ENCODE data around the gene LRRC27.
"Not testable (repeated sequence)": the region's sequence is repeated elsewhere in the genome, so short reads cannot be mapped to it uniquely, and the experiment has no call there.

LRRC27 gene

GRCh38 chr10:132301371-132302330 lies 30.3 kb upstream of the LRRC27 start:
- no peak for DNase-seq

DNA sequence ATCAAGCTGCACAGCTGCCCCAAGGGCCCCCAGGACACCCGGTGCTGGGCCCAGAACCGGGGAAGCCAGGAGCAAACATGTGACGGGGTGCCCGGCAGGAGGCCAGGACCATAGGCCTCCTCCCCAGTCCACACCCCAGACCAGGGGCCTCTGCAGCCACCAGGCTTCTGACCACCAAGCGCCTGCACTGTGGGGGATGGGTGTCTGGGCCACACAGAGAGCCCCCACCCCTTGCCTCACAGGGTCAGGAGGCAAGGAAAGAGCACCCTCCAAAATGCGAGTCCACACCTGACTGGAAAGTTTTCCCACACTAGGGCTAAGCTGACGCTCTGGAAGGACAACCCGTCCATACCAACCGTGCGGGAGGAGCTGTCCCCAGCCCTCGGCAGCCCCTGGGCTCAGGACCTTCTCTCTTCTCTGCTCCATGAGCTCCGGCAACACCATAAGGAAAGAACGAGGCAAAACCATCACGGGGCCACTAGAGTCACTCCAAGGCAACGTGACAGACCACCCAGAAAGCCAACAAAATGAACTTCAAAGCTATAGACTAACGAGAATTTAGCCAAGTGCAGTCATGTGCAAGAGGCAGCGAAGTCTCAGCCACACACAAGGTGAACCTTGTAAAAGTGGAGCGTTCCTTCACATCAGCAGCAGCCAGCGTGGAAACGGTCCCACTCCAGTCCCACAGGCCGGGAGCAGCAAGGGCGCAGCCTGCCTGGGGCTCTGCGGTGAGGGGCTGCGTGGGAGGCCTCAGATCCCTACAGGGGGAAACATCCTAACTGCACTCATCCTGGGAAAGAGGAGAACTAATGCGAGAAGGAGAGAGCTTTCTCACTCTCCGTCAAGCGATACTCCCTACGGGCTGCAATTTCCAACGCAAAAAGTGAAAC lies 29.3 kb upstream of the LRRC27 start:
- DNase-seq, result no peak

- no peak for DNase-seq
Observed at GRCh38 chr10:132303361-132304115, 28.5 kb upstream of the LRRC27 start.

GRCh38 chr10:132304756-132305509 lies 27.1 kb upstream of the LRRC27 start:
- DNase-seq, result no peak

- no peak for DNase-seq
Observed at GRCh38 chr10:132305654-132306342, 26.2 kb upstream of the LRRC27 start.

DNA sequence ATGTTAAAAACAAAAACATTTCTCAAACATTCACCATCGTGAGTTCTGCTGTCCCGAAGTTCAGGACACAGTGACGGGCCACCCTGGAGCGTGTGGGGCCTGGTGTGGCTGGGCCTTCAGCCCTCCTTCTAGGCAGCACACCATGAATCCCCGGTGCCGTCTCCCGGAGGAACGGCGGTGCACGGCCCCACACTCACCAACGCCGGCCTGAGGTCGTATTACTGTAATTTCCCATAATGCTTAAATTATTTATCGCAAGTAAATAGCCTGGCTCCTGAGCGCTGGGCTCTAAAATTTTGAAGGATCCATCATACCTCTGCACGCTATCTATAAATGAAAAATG lies 25.7 kb upstream of the LRRC27 start:
- DNase-seq, result no peak

GRCh38 chr10:132306864-132307751 lies 24.9 kb upstream of the LRRC27 start:
- DNase-seq, result no peak

DNA sequence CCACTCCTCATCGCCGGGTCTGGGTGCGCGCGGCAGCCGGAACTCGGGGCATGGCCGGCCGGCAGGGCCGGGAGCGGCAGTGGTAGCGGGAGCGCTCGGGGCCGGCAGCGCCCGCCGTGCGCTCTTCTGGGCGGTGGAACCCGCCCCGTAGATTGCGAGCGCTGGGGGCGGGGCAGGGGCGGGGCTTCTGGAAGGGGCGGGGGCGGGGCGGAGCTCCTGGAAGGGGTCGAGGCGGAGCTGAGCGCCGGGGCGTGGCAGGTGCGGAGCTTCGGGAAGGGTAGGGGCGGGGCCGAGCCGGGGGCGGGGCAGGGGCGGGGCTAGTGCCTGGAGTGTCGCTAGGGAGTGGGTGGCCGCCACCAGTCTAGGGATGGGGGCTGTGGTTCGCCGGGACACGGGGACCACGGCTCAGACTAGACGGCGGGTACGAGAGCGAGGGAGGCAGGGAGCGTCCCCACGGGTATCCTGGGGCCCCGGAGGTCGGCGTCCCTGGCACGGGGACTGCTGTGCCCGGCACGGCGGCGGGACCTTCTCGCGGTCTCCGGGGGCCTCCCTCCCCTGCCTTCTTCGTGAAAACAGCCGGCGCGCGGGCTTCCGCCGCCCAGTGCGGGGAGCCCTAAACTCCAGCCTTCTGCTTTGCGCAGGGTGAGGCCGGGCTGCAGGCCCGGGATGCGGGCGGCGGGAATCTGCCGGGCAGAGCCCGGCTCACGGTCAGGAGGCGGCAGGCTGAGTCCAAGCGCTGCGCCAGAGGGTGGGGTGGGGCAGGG lies 24.0 kb upstream of the LRRC27 start, which contains the start of gene STK32C:
Gene STK32C (minus strand): TSS at position 128 of the 764 bp plus-strand sequence. CDS start 117 bp downstream, at position 11.
- peak; percentile 73 for DNase-seq

- DNase-seq, result no peak
Observed at GRCh38 chr10:132308587-132309470, 23.2 kb upstream of the LRRC27 start.

- DNase-seq, result no peak
Observed at GRCh38 chr10:132309471-132309865, 22.5 kb upstream of the LRRC27 start.

DNA sequence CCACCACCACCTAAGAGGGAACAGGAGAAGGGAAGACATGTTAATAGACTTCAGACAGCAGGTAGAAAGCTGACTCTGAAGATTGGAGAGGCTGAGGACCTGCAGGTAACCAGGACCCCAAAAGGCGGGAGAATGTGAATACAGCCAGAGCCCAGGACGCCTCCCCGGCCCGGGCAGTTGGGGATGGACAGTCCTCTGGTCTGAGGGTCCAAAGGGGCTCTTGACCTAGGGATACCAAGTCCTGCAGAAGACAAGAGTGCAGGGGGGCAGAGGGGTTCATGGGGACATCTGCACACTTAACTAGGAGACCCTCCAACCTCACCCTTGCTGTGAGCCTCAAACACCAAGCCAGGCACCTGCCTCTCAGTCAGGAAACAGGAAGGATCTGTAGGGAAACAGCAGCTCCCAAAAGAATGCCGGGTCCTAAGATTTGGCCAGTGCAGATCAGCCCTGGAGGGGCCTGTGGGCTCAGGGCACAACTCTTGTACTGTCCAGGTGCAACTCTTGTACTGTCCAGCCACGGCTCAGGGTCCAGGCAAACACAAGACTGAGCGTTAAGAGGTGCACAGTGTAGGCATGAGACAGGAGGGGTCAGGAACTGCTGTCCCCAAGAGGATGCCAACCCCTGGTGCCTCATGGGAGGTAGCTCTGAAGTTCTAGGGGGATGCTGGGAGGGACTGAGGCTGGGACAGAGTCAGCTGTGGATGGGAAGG lies 22.0 kb upstream of the LRRC27 start:
- DNase-seq, result no peak

DNA sequence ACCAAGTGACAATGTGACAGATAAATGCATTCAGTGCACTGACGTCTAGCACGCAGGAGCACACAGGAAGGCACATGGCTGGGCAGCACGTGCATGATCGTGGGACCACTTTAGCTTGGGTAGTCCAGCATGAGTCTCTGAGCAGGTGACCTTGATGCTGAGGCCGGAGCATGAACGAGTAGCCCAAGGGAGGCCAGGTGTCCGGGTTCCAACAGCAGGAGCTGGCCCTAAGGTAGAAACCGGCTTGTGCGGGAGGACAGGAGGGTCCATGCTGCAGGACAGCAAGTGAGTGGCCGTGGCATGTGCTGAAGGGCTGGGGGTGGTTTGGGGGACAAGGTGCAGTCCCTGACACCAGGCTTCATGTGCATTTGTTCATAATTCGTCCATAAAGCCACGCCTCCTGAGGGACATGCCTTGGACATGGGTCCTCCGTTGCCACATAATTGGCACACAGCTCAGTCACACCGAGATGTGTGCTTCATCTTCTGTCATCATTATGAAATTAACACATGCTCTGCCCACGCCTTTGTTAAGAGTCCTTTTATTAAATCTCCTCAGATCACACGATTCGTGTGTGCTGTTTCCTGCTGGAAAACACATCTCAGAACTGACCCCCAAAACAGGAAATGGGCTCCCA lies 21.2 kb upstream of the LRRC27 start:
- no peak for DNase-seq

GRCh38 chr10:132311338-132311939 lies 20.6 kb upstream of the LRRC27 start:
- no peak for DNase-seq

DNA sequence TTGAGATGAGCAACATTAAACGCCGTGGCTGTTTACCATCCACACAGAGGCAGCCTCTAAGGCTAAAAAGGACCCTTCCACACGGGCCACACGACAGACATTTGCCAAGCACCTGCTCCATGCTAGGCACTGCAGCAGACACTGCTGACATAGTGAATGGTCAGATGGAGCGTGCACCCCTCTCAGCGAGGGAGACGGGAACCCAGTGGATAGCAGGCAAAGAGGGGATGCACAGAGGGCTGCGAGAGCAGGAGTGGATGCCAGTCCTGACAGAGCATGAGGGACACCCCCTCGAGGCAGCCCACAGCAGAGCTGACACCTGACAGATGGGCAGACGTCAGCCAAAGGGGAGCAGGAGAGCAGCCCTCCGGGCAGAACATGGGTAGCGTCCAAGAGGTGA lies 18.7 kb upstream of the LRRC27 start:
- no peak for DNase-seq

DNA sequence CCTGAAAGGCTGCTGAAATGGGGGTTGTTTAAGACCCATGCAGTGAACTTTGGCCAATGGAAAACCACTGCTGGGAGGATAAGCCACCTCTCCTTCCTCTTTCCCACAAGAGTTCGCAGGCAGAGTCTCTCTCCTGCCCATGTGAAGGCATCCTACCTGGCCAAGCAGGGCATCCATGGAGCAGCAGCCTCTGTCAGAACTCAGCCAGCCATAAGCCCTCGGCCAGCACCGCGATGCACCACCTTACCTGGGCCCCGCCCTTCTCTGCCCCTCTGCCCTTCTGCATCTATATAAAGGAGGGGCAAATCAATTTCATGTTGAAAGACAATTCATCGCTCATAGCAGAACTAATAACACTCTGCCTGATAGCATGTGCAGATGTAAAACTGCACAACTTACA lies 18.1 kb upstream of the LRRC27 start:
- no peak for DNase-seq

DNA sequence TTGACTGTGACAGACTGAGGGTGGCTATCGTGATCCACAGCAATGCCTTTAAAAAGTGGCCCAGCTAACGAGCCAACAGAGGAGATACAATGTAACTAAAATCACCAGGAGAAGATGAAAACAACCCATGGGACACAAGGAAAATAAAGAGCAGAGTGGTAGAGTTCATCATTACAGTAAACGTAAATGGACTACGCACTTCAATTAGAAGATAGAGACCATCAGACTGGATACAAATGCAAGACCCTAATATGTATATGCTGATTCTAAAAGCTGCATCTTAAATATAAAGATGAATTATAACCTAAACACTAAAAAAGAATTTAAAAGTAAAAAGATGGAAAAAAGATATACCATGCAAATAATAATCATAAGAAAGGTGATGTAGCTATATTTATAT lies 17.7 kb upstream of the LRRC27 start:
- no peak for DNase-seq

DNA sequence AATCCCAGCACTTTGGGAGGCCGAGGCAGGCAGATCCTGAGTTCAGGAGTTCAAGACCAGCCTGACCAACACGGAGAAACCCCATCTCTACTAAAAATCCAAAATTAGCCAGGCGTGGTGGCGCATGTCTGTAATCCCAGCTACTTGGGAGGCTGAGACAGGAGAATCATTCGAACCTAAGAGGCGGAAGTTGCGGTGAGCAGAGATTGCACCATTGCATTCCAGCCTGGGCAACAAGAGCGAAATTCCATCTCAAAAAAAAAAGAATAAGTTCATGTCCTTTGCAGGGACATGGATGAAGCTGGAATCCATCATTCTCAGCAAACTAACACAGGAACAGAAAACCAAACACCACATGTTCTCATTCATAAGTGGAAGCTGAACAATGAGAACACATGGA lies 17.1 kb upstream of the LRRC27 start:
- not testable (repeated sequence) for DNase-seq
